ENCODE results near the gene KCNA4. TPM values are rescaled to one million over a fixed set of nuclear protein-coding genes. Genes with fewer than 3 reads are reported as not detected.

Gene KCNA4
- total RNA-seq, 1 experiment from 2014 or later, result not detected

GRCh38 chr11:30018495-30018894 lies 1.7 kb upstream of the KCNA4 start:
- no peaks in the 10 kb centered on the region for H3K4me1 ChIP-seq (replicated peaks; ENCODE audit: insufficient read depth)
- H3K36me3 ChIP-seq (ENCODE audit: low read depth), result no peaks in the 10 kb centered on the region
- CTCF ChIA-PET, result no interaction called here
- intact Hi-C loops (cut with micrococcal nuclease; ENCODE audit: unreplicated experiment), result no loop called here
- no peaks in the 10 kb centered on the region for H3K9me3 ChIP-seq (ENCODE audit: insufficient read depth, low read depth)
- no peak for TF ChIP-seq CTCF (conservative IDR thresholded peaks at IDR 0.05)
- no peak for TF ChIP-seq EZH2 (IDR thresholded peaks at IDR 0.05; ENCODE audit: low read depth)
- POLR2A ChIA-PET (ENCODE audit: unreplicated experiment), result no interaction called here
- H3K4me2 ChIP-seq, result no peak overlapping the region
- H3K4me3 ChIP-seq, result no peak overlapping the region
- no peak overlapping the region; the same call in 1 of the 2 replicates for H2AFZ ChIP-seq
- H3K27ac ChIP-seq, result no peak overlapping the region
- H3F3A ChIP-seq (ENCODE audit: insufficient read depth, low read depth), result no peaks in the 10 kb centered on the region
- H3K79me2 ChIP-seq (ENCODE audit: low read depth), result no peaks in the 10 kb centered on the region
- no peak for DNase-seq
- peaks cover 31% of the 10 kb centered on the region for H3K27me3 ChIP-seq (ENCODE audit: insufficient read depth, low read depth)
- H4K20me1 ChIP-seq (ENCODE audit: insufficient read depth), result no peaks in the 10 kb centered on the region
- no TSS peak for BruUV-seq (replicated peaks)
- H3K9me2 ChIP-seq (ENCODE audit: insufficient read depth), result no peaks in the 10 kb centered on the region

- Histone ChIP-seq H4K20me1 (ENCODE audit: insufficient read depth) (no peaks in the 10 kb centered on the region), H3K79me2 (ENCODE audit: low read depth) (no peaks in the 10 kb centered on the region), H2AFZ (no peak overlapping the region), H3K9me2 (ENCODE audit: insufficient read depth) (no peaks in the 10 kb centered on the region), H3K4me2 (no peak overlapping the region), H3K27me3 (ENCODE audit: insufficient read depth, low read depth) (peaks cover 41% of the 10 kb centered on the region), H3K36me3 (ENCODE audit: low read depth) (no peaks in the 10 kb centered on the region), H3K4me1 (replicated peaks; ENCODE audit: insufficient read depth) (no peaks in the 10 kb centered on the region), H3K4me3 (no peak overlapping the region), H3K9me3 (ENCODE audit: insufficient read depth, low read depth) (no peaks in the 10 kb centered on the region), H3F3A (ENCODE audit: insufficient read depth, low read depth) (no peaks in the 10 kb centered on the region), H3K27ac (no peak overlapping the region)
- ChIA-PET CTCF (no interaction called here), POLR2A (ENCODE audit: unreplicated experiment) (no interaction called here)
- DNase-seq, result no peak
- TF ChIP-seq EZH2 (IDR thresholded peaks at IDR 0.05; ENCODE audit: low read depth) (no peak), CTCF (conservative IDR thresholded peaks at IDR 0.05) (no peak)
- intact Hi-C loops (cut with micrococcal nuclease; ENCODE audit: unreplicated experiment), result no loop called here
- BruUV-seq (replicated peaks), result no TSS peak
These were observed 640 bp upstream of the KCNA4 start for GRCh38 chr11:30017445-30017895.

- CTCF ChIA-PET, result no interaction called here
- no peaks in the 10 kb centered on the region for H3K79me2 ChIP-seq (ENCODE audit: low read depth)
- intact Hi-C loops (cut with micrococcal nuclease; ENCODE audit: unreplicated experiment), result no loop called here
These were observed 961 bp downstream of the KCNA4 start for GRCh38 chr11:30015725-30016412.

More at GRCh38 chr11:30015725-30016412, 961 bp downstream of the KCNA4 start:
- POLR2A ChIA-PET (ENCODE audit: unreplicated experiment), result no interaction called here
- Histone ChIP-seq H4K20me1 (ENCODE audit: insufficient read depth) (no peaks in the 10 kb centered on the region), H3K9me2 (ENCODE audit: insufficient read depth) (no peaks in the 10 kb centered on the region), H2AFZ (no peak overlapping the region), H3K36me3 (ENCODE audit: low read depth) (no peaks in the 10 kb centered on the region), H3K4me1 (replicated peaks; ENCODE audit: insufficient read depth) (no peaks in the 10 kb centered on the region), H3F3A (ENCODE audit: insufficient read depth, low read depth) (no peaks in the 10 kb centered on the region), H3K4me2 (no peak overlapping the region), H3K27me3 (ENCODE audit: insufficient read depth, low read depth) (peaks cover 57% of the 10 kb centered on the region), H3K9me3 (ENCODE audit: insufficient read depth, low read depth) (no peaks in the 10 kb centered on the region), H3K4me3 (no peak overlapping the region), H3K27ac (no peak overlapping the region)
- no TSS peak for BruUV-seq (replicated peaks)
- DNase-seq, result no peak
- TF ChIP-seq EZH2 (IDR thresholded peaks at IDR 0.05; ENCODE audit: low read depth), result no peak
- no peak for TF ChIP-seq CTCF (conservative IDR thresholded peaks at IDR 0.05)

Data from PC-9 (cell line).